Measurements from ENCODE around the gene ENTPD7. TPM values are rescaled to one million over a fixed set of nuclear protein-coding genes. Genes with fewer than 3 reads are reported as not detected.

ENTPD7 gene
- total and polyA plus RNA-seq, 9 of the 15 experiments (the other 6 are each of a cell fraction or from before 2014, with no cell fraction given) = 1.4 to 13.9 (median 8.5) TPM

DNA sequence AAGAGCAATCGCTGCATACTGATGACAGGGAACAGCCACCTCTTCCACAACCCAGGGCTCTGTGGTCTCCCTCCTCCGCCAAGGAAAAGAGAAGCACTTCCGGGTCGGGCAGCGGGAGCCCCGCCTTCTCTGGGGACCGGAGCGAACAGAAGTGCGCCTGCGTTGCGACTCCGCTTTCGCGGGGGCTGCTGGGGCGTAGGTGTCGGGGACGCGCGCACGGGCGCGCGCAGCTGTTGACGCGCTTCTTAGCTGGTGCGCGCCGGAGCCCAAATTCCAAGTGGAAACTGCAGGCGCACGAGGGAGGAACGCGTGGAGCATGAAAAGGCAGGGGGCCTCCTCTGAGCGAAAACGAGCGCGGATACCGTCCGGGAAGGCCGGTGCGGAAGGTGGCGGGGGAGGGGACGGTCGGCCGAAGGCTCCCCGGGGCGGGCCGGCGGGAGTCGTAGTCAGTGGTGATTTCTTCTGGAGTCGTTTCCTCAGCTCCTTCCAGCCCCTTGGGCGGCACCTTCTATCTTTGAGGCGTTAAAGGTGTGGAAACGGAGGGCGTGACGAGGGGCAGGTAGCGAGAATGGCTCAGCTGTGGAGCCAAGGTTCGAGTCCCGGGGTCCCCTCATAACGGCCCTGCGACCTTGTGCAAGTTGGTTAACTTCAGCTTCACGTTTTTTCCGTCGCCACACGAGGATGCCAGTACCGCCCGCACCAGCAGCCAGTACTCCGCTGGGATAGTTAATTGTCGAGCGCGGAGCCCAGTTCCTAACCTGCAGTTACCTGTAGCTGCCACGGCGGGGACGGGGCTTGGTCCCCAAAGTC, 72.9 kb downstream of the ENTPD7 start, which contains the start of the genes COX15 and CUTC (continued):
- TF ChIP-seq HNRNPLL (IDR thresholded peaks at IDR 0.05; ENCODE audit: low read depth, low read length, poor library complexity, severe bottlenecking) = peak; percentile 34
- TF ChIP-seq, protein P1, sequence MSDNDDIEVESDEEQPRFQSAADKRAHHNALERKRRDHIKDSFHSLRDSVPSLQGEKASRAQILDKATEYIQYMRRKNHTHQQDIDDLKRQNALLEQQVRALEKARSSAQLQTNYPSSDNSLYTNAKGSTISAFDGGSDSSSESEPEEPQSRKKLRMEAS (CRISPR knock-in tag; IDR thresholded peaks at IDR 0.05) = peak; percentile 67
- no peak for TF ChIP-seq NEUROD1 (IDR thresholded peaks at IDR 0.05; ENCODE audit: borderline replicate concordance, low read depth, low read length, partially characterized antibody)
- TF ChIP-seq, protein P2, sequence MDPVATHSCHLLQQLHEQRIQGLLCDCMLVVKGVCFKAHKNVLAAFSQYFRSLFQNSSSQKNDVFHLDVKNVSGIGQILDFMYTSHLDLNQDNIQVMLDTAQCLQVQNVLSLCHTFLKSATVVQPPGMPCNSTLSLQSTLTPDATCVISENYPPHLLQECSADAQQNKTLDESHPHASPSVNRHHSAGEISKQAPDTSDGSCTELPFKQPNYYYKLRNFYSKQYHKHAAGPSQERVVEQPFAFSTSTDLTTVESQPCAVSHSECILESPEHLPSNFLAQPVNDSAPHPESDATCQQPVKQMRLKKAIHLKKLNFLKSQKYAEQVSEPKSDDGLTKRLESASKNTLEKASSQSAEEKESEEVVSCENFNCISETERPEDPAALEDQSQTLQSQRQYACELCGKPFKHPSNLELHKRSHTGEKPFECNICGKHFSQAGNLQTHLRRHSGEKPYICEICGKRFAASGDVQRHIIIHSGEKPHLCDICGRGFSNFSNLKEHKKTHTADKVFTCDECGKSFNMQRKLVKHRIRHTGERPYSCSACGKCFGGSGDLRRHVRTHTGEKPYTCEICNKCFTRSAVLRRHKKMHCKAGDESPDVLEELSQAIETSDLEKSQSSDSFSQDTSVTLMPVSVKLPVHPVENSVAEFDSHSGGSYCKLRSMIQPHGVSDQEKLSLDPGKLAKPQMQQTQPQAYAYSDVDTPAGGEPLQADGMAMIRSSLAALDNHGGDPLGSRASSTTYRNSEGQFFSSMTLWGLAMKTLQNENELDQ (CRISPR knock-in tag; IDR thresholded peaks at IDR 0.05; ENCODE audit: borderline replicate concordance) = no peak
- no peak for TF ChIP-seq THRAP3 (IDR thresholded peaks at IDR 0.05; ENCODE audit: borderline replicate concordance)
- no peak for TF ChIP-seq SIRT6 (IDR thresholded peaks at IDR 0.05; ENCODE audit: low read depth, low read length)
- TF ChIP-seq, protein P3, sequence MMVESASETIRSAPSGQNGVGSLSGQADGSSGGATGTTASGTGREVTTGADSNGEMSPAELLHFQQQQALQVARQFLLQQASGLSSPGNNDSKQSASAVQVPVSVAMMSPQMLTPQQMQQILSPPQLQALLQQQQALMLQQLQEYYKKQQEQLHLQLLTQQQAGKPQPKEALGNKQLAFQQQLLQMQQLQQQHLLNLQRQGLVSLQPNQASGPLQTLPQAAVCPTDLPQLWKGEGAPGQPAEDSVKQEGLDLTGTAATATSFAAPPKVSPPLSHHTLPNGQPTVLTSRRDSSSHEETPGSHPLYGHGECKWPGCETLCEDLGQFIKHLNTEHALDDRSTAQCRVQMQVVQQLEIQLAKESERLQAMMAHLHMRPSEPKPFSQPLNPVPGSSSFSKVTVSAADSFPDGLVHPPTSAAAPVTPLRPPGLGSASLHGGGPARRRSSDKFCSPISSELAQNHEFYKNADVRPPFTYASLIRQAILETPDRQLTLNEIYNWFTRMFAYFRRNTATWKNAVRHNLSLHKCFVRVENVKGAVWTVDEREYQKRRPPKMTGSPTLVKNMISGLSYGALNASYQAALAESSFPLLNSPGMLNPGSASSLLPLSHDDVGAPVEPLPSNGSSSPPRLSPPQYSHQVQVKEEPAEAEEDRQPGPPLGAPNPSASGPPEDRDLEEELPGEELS (CRISPR knock-in tag; IDR thresholded peaks at IDR 0.05; ENCODE audit: borderline replicate concordance) = no peak
- TF ChIP-seq BRCA1 (IDR thresholded peaks at IDR 0.05) = no peak
- no peak for TF ChIP-seq BRCA1 (CRISPR knock-in tag; IDR thresholded peaks at IDR 0.05)
- TF ChIP-seq STAG1 (CRISPR knock-in tag; IDR thresholded peaks at IDR 0.05; ENCODE audit: borderline replicate concordance) = no peak
- TF ChIP-seq, protein P4, sequence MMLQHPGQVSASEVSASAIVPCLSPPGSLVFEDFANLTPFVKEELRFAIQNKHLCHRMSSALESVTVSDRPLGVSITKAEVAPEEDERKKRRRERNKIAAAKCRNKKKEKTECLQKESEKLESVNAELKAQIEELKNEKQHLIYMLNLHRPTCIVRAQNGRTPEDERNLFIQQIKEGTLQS (IDR thresholded peaks at IDR 0.05) = no peak
- TF ChIP-seq, protein P4 (CRISPR knock-in tag; conservative IDR thresholded peaks at IDR 0.05) = no peak
- TF ChIP-seq HCFC1 (IDR thresholded peaks at IDR 0.05; ENCODE audit: low read depth, low read length) = peak; percentile 64
- no peak for TF ChIP-seq RNF2 (IDR thresholded peaks at IDR 0.05)
- TF ChIP-seq STAT5B (CRISPR knock-in tag; IDR thresholded peaks at IDR 0.05) = no peak
- TF ChIP-seq FUS (optimal IDR thresholded peaks at IDR 0.05; ENCODE audit: low read depth, low read length) = no peak
- no peak for TF ChIP-seq ZNF316 (IDR thresholded peaks at IDR 0.05)
- no peak for TF ChIP-seq GABPB2 (CRISPR knock-in tag; conservative IDR thresholded peaks at IDR 0.05)
- no peak for TF ChIP-seq DMBX1 (CRISPR knock-in tag; IDR thresholded peaks at IDR 0.05; ENCODE audit: borderline replicate concordance)
- no peak for TF ChIP-seq CBFA2T2 (conservative IDR thresholded peaks at IDR 0.05)
- no peak for TF ChIP-seq NR2F6 (CRISPR knock-in tag; IDR thresholded peaks at IDR 0.05)
- TF ChIP-seq SETDB1 (IDR thresholded peaks at IDR 0.05; ENCODE audit: low read length) = no peak
